Upper lobe of left lung (tissue), 6 donors: ENCODE measurements around the gene ARHGAP23. TPM values are rescaled to one million over a fixed set of nuclear protein-coding genes. Genes with fewer than 3 reads are reported as not detected.

Source experiments
- ATAC-seq, 2 donors: fragments of 200-7000 bp; cut with Tn5 transposase; one replicate each; pipeline ENCODE4 v1.9.1; 2022; ENCODE audit warnings: mild to moderate bottlenecking in 2 of 2, moderate library complexity in 2 of 2; ENCODE audit not compliant: low FRiP score in 2 of 2
- DNase-seq, 2 donors: peaks; one replicate each; pipeline ENCODE4 v3.0.0-alpha.2; 2019 to 2020
- H3K27ac ChIP-seq, 4 donors: fragments of 200-600 bp; sonication (generic); one replicate each; pipeline ENCODE4 v1.5.1; 2016 to 2019
- H3K27me3 ChIP-seq, 4 donors: fragments of 200-600 bp; sonication (generic); one replicate each; pipeline ENCODE4 v1.5.1; 2017 to 2019
- H3K36me3 ChIP-seq, 4 donors: fragments of 200-600 bp; sonication (generic); one replicate each; pipeline ENCODE4 v1.5.1; 2016 to 2019
- H3K4me1 ChIP-seq, 4 donors: fragments of 200-600 bp; sonication (generic); one replicate each; pipeline ENCODE4 v1.5.1; 2018 to 2019
- H3K4me3 ChIP-seq, 4 donors: fragments of 200-600 bp; sonication (generic); one replicate each; pipeline ENCODE4 v1.5.1; 2017 to 2019; ENCODE audit warnings: mild to moderate bottlenecking in 2 of 4, moderate library complexity in 1 of 4
- H3K9me3 ChIP-seq, 4 donors: fragments of 200-600 bp; sonication (generic); one replicate each; pipeline ENCODE4 v1.5.1; 2018 to 2019
- CTCF ChIP-seq, 6 experiments: fragments of 450-650 bp in 4 of 6; fragments of 200-600 bp in 2 of 6; sonication (generic) in 2 of 6; IDR thresholded peaks; one replicate each; pipeline ENCODE4 v1.5.1; 2016 to 2019; ENCODE audit warnings: antibody characterized with exemption in 6 of 6
- EP300 ChIP-seq, 4 donors: sonication (generic); formaldehyde crosslinking; IDR thresholded peaks; one replicate each; pipeline ENCODE4 v1.5.1; 2017; ENCODE audit warnings: antibody characterized with exemption in 4 of 4, control low read depth in 2 of 4
- POLR2A ChIP-seq, 4 donors: fragments of 450-650 bp; IDR thresholded peaks; one replicate each; pipeline ENCODE4 v1.5.1; 2016 to 2017; ENCODE audit warnings: antibody characterized with exemption in 4 of 4, mild to moderate bottlenecking in 2 of 4
- POLR2AphosphoS5 ChIP-seq, 2 donors: sonication (generic); formaldehyde crosslinking; IDR thresholded peaks; one replicate each; pipeline ENCODE4 v1.5.1; 2017; ENCODE audit warnings: antibody characterized with exemption in 2 of 2
- WGBS, 2 donors: methylation state at CpG; one replicate each; pipeline ENCODE4 v1.1.5; 2017 to 2018; 5-methylcytosine and 5-hydroxymethylcytosine counted together
- total RNA-seq, 6 donors: library from RNA; depleted of rRNA in 4 of 6; stranded (reverse); fragments of >200 nt in 4 of 6; gene quantifications; one replicate each; pipeline versions ENCODE4 v1.1.0 to v1.2.1, GENCODE V29; 2016 to 2021
- donor health status: DM: no; HTN: no; CAD: no; lungs with moderate emphysema.
- donor health status: DM: no; HTN: yes; CAD: no; lungs with severe emphysema.

ARHGAP23 gene
- total RNA-seq, 6 donors from 2014 or later = 30.4 to 104 (median 70.1) TPM

GRCh38 chr17:38464723-38465390 is 36.6 kb downstream of the ARHGAP23 start:
- Histone ChIP-seq H3K4me1 (peaks cover 25 to 43% (median 35%) of the 10 kb centered on the region in 4 donors), H3K27me3 (no peaks in the 10 kb centered on the region), H3K27ac (peak overlapping the region; percentile 85 to 91 (median 89)), H3K36me3 (peaks cover 0 to 74% (median 24%) of the 10 kb centered on the region in 4 donors), H3K4me3 (peak overlapping the region; percentile 4 to 58 (median 43)), H3K9me3 (no peaks in the 10 kb centered on the region)
- 32 to 37% methylated on average over 3 to 26 of the region's 28 CpGs for WGBS, 2 donors
- ATAC-seq (peak; percentile 91 to 93), DNase-seq (peak; percentile 73 to 93)
- TF ChIP-seq CTCF (IDR thresholded peaks at IDR 0.05) (no peak), EP300 (IDR thresholded peaks at IDR 0.05) (peak in 1 of 4 donors; percentile 69), POLR2AphosphoS5 (IDR thresholded peaks at IDR 0.05) (peak; percentile 67 to 70)

GRCh38 chr17:38465391-38466345 is 37.4 kb downstream of the ARHGAP23 start:
- Histone ChIP-seq H3K4me3 (peak overlapping the region; percentile 4 to 58 (median 43)), H3K36me3 (peaks cover 0 to 75% (median 21%) of the 10 kb centered on the region in 4 donors), H3K9me3 (no peaks in the 10 kb centered on the region), H3K27ac (peak overlapping the region; percentile 85 to 91 (median 89)), H3K4me1 (peaks cover 25 to 43% (median 35%) of the 10 kb centered on the region in 4 donors), H3K27me3 (no peaks in the 10 kb centered on the region)
- 55 to 71% methylated on average over 13 to 20 of the region's 23 CpGs for WGBS, 2 donors
- TF ChIP-seq POLR2A (IDR thresholded peaks at IDR 0.05) = no peak
- no peak for TF ChIP-seq CTCF (IDR thresholded peaks at IDR 0.05)
- no peak for TF ChIP-seq POLR2AphosphoS5 (IDR thresholded peaks at IDR 0.05)
- TF ChIP-seq EP300 (IDR thresholded peaks at IDR 0.05) = no peak
- ATAC-seq (peak; percentile 62 to 73), DNase-seq (no peak)

DNA sequence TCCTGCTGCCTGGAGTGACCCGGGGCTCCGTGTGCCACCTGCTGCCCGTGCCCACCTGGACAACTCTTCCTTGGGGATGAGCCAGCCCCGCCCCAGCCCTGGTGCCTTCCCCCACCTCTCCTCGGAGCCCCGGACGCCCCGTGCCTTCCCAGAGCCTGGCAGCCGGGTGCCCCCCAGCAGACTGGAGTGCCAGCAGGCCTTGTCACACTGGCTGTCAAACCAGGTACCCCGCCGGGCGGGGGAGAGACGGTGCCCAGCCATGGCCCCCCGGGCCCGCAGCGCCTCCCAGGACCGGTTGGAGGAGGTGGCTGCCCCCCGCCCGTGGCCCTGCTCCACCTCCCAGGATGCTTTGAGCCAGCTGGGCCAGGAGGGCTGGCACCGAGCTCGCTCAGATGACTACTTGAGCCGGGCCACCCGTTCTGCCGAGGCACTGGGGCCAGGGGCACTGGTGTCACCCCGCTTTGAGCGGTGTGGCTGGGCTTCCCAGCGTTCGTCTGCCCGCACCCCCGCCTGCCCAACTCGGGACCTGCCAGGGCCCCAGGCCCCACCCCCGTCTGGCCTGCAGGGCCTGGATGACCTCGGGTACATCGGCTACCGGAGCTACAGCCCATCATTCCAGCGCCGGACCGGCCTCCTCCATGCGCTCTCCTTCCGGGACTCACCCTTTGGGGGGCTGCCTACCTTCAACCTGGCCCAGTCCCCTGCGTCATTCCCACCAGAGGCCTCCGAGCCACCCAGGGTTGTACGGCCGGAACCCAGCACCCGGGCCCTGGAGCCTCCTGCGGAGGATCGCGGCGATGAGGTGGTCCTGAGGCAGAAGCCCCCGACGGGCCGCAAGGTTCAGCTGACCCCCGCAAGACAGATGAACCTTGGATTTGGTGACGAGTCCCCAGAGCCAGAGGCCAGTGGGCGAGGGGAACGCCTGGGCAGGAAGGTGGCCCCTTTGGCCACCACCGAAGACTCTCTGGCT is 38.4 kb downstream of the ARHGAP23 start:
- WGBS, 2 donors = 89 to 91% methylated on average over 20 to 48 of the region's 57 CpGs
- peaks cover 29 to 52% (median 40%) of the 10 kb centered on the region in 4 donors for H3K4me1 ChIP-seq
- H3K9me3 ChIP-seq = no peaks in the 10 kb centered on the region
- DNase-seq (peak in 1 of 2 donors; percentile 83), ATAC-seq (no peak)
- peak overlapping the region; percentile 85 to 91 (median 89) for H3K27ac ChIP-seq
- H3K27me3 ChIP-seq = no peaks in the 10 kb centered on the region
- H3K4me3 ChIP-seq = peak overlapping the region in 1 of 4 donors; percentile 58
- H3K36me3 ChIP-seq = peaks cover 0 to 72% (median 21%) of the 10 kb centered on the region in 4 donors
- TF ChIP-seq POLR2A (IDR thresholded peaks at IDR 0.05) = no peak
- no peak for TF ChIP-seq POLR2AphosphoS5 (IDR thresholded peaks at IDR 0.05)
- no peak for TF ChIP-seq EP300 (IDR thresholded peaks at IDR 0.05)
- TF ChIP-seq CTCF (IDR thresholded peaks at IDR 0.05) = no peak

- no peak overlapping the region for H3K27ac ChIP-seq
- H3K27me3 ChIP-seq = no peaks in the 10 kb centered on the region
- WGBS, 2 donors = 0% methylated on average over 1 of the region's 1 CpG
- TF ChIP-seq POLR2A (IDR thresholded peaks at IDR 0.05) = no peak
- no peak for TF ChIP-seq CTCF (IDR thresholded peaks at IDR 0.05)
- TF ChIP-seq POLR2AphosphoS5 (IDR thresholded peaks at IDR 0.05) = no peak
- TF ChIP-seq EP300 (IDR thresholded peaks at IDR 0.05) = no peak
- DNase-seq = no peak
- no peak overlapping the region for H3K4me3 ChIP-seq
- H3K9me3 ChIP-seq = no peaks in the 10 kb centered on the region
- H3K4me1 ChIP-seq = peaks cover 29 to 53% (median 40%) of the 10 kb centered on the region in 4 donors
- H3K36me3 ChIP-seq = peaks cover 0 to 78% (median 25%) of the 10 kb centered on the region in 4 donors
- ATAC-seq = no peak
Observed at GRCh38 chr17:38467491-38467890, 39.2 kb downstream of the ARHGAP23 start.
